DOHH2 (cell line): ENCODE results near the gene ACSM4.

Experiments
- H3F3A ChIP-seq: fragments of 200-600 bp; sonication (generic), shearing (Covaris generic); 2 replicates; pipeline ENCODE4 v1.6.0; 2016; ENCODE audit warnings: antibody characterized with exemption, mild to moderate bottlenecking; ENCODE audit not compliant: control insufficient read depth, insufficient read depth
- H3K27ac ChIP-seq: fragments of 200-600 bp; sonication (generic); 2 replicates; pipeline ENCODE4 v1.5.1; 2014; ENCODE audit warnings: low read depth, mild to moderate bottlenecking, low read length, moderate library complexity
- H3K27me3 ChIP-seq: fragments of 200-600 bp; sonication (generic); 2 replicates; pipeline ENCODE4 v1.6.1; 2014; ENCODE audit warnings: mild to moderate bottlenecking, low read length, mixed read lengths; ENCODE audit not compliant: control insufficient read depth
- H3K36me3 ChIP-seq: fragments of 200-600 bp; sonication (generic); 2 replicates; pipeline ENCODE4 v1.6.1; 2014; ENCODE audit warnings: mild to moderate bottlenecking, low read length, moderate library complexity, mixed read lengths; ENCODE audit not compliant: control insufficient read depth
- H3K4me1 ChIP-seq: fragments of 200-600 bp; sonication (generic); 2 replicates; pipeline ENCODE4 v1.6.1; 2014; ENCODE audit warnings: mild to moderate bottlenecking, low read length, mixed read lengths; ENCODE audit not compliant: control insufficient read depth
- H3K4me2 ChIP-seq: fragments of 200-600 bp; sonication (generic); 2 replicates; pipeline ENCODE4 v1.6.0; 2014; ENCODE audit warnings: mild to moderate bottlenecking, low read length, moderate library complexity
- H3K4me3 ChIP-seq: fragments of 200-600 bp; sonication (generic); 2 replicates; pipeline ENCODE4 v1.5.1; 2014; ENCODE audit warnings: mild to moderate bottlenecking, low read length, mixed read lengths
- H3K79me2 ChIP-seq: fragments of 200-600 bp; sonication (generic); 2 replicates; pipeline ENCODE4 v1.6.1; 2014; ENCODE audit warnings: mild to moderate bottlenecking, low read length, mixed read lengths; ENCODE audit not compliant: control insufficient read depth
- H3K9me2 ChIP-seq: fragments of 200-600 bp; sonication (generic); replicated peaks from 2 replicates; pipeline ENCODE4 v1.6.1; 2014; ENCODE audit warnings: mild to moderate bottlenecking, low read length, mixed read lengths; ENCODE audit not compliant: control insufficient read depth
- H3K9me3 ChIP-seq: fragments of 200-600 bp; sonication (generic); 2 replicates; pipeline ENCODE4 v1.6.1; 2014; ENCODE audit warnings: antibody characterized with exemption, low read length, mixed read lengths; ENCODE audit not compliant: control insufficient read depth, insufficient read depth
- H4K20me1 ChIP-seq: fragments of 200-600 bp; sonication (generic); 2 replicates; pipeline ENCODE4 v1.6.0; 2014; ENCODE audit warnings: low read depth, mild to moderate bottlenecking, antibody characterized with exemption, low read length, moderate library complexity; ENCODE audit not compliant: control insufficient read depth, insufficient read depth
- EZH2phosphoT487 ChIP-seq: fragments of 200-600 bp; sonication (generic); IDR thresholded peaks from 2 replicates; pipeline ENCODE4 v1.6.1; 2017; ENCODE audit warnings: borderline replicate concordance, mild to moderate bottlenecking, antibody characterized with exemption, low read length, moderate library complexity, mixed read lengths
- TF ChIP-seq, protein P1 (sequence below): fragments of 200-600 bp; sonication (generic); IDR thresholded peaks from one replicate; pipeline ENCODE4 v1.5.1; 2014; ENCODE audit warnings: antibody characterized with exemption, mild to moderate bottlenecking, low read depth, low read length; ENCODE audit not compliant: poor library complexity, severe bottlenecking

Gene ACSM4

DNA sequence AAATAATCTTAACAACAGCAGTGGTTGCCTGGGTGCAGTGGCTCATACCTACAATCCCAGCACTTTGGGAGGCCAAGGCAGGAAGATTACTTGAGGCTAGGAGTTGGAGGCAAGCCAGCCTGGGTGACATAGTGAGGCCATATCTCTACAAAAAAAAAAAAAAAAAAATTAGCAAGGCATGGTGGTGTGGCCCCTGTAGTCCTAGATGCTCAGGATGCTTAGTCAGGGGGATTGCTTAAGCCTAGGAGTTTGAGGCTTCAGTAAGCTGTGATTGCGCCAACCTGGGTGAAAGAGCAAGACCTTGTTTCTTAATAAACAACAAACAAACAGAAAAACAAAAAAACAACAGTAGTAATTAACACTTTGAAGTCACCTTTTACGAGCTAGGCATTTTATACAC is 642 bp upstream of the ACSM4 start:
- Histone ChIP-seq H3K4me1 (no peaks in the 10 kb centered on the region), H3K9me3 (no peaks in the 10 kb centered on the region), H3K9me2 (no peaks in the 10 kb centered on the region), H3K79me2 (no peaks in the 10 kb centered on the region), H3K27me3 (no peaks in the 10 kb centered on the region), H3F3A (no peaks in the 10 kb centered on the region), H3K36me3 (no peaks in the 10 kb centered on the region), H4K20me1 (no peaks in the 10 kb centered on the region), H3K27ac (no peak overlapping the region), H3K4me3 (no peak overlapping the region), H3K4me2 (no peak overlapping the region)
- TF ChIP-seq EZH2phosphoT487 = no peak
- TF ChIP-seq, protein P1, sequence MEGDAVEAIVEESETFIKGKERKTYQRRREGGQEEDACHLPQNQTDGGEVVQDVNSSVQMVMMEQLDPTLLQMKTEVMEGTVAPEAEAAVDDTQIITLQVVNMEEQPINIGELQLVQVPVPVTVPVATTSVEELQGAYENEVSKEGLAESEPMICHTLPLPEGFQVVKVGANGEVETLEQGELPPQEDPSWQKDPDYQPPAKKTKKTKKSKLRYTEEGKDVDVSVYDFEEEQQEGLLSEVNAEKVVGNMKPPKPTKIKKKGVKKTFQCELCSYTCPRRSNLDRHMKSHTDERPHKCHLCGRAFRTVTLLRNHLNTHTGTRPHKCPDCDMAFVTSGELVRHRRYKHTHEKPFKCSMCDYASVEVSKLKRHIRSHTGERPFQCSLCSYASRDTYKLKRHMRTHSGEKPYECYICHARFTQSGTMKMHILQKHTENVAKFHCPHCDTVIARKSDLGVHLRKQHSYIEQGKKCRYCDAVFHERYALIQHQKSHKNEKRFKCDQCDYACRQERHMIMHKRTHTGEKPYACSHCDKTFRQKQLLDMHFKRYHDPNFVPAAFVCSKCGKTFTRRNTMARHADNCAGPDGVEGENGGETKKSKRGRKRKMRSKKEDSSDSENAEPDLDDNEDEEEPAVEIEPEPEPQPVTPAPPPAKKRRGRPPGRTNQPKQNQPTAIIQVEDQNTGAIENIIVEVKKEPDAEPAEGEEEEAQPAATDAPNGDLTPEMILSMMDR = no peak

DNA sequence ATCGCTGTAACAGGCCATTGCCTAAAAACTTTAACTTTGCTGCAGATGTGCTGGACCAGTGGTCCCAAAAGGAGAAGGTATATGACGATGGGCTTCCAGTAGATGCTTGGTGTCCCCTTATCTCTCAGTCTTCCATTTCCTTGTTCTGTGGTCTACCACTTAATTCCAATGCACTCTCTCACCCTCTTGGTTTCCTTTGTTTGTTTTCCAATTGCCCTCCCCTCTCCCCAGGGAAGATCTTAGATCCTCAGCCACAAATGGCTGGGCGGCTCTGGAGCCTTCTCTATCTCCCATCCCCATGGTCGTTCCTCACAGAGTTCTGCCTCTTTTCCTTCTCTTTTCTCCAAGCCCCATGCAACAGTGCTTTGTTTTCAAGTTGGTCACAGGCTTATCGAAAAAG is 584 bp downstream of the ACSM4 start:
- H3K79me2 ChIP-seq = no peaks in the 10 kb centered on the region
- no peaks in the 10 kb centered on the region for H3K4me1 ChIP-seq
- no peaks in the 10 kb centered on the region for H3K36me3 ChIP-seq
- H3K4me2 ChIP-seq = no peak overlapping the region
- H4K20me1 ChIP-seq = no peaks in the 10 kb centered on the region
- no peaks in the 10 kb centered on the region for H3F3A ChIP-seq
- H3K4me3 ChIP-seq = no peak overlapping the region
- H3K27me3 ChIP-seq = no peaks in the 10 kb centered on the region
- no peak overlapping the region for H3K27ac ChIP-seq
- TF ChIP-seq EZH2phosphoT487 = no peak
- H3K9me3 ChIP-seq = no peaks in the 10 kb centered on the region
- no peaks in the 10 kb centered on the region for H3K9me2 ChIP-seq

DNA sequence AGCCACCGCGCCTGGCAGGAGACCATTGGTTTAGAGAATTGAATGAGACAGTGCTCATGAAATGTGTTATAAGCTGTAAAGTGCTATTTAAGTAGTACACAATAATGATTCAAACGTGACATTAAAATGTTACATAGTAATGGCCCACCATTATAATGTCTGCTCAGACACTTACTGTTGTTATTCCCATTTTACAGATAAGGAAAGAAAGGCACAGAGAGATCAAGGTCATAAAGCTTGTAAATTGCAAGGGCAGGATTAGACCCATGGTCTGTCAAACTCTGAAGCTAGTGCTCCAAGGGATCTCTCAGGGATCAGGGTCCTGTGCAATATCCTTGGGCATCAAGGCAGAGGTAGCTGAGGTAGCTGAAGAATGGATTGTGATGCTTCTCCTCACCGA is 6.2 kb downstream of the ACSM4 start:
- no peak overlapping the region for H3K4me2 ChIP-seq
- H3K9me2 ChIP-seq = no peaks in the 10 kb centered on the region
- no peaks in the 10 kb centered on the region for H3K27me3 ChIP-seq
- H3K27ac ChIP-seq = no peak overlapping the region
- no peaks in the 10 kb centered on the region for H3F3A ChIP-seq
- H4K20me1 ChIP-seq = no peaks in the 10 kb centered on the region
- H3K79me2 ChIP-seq = no peaks in the 10 kb centered on the region
- H3K36me3 ChIP-seq = no peaks in the 10 kb centered on the region
- H3K4me3 ChIP-seq = no peak overlapping the region
- TF ChIP-seq EZH2phosphoT487 = no peak
- TF ChIP-seq, protein P1 = no peak
- H3K9me3 ChIP-seq = no peaks in the 10 kb centered on the region
- H3K4me1 ChIP-seq = no peaks in the 10 kb centered on the region

DNA sequence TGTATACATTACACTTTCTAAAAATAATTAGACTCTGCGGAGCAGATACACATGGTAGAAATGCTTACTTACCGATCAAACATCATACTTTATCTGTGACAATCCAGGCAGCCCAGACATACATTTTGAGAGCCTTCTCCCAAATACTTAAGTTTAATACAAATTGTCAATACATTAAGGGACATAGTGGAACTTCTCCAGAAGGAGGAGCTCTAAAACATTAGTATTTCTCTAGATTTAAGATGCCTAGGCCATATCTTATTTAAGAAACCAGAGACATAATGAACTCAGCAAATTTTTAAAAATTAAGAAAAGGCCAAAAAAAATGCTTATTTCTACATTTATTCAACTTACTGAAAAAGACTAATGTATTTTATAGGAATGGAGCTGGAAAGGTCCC is 16.1 kb downstream of the ACSM4 start:
- Histone ChIP-seq H3K27ac (no peak overlapping the region), H3K79me2 (no peaks in the 10 kb centered on the region), H3K36me3 (no peaks in the 10 kb centered on the region), H3K27me3 (peaks cover 3% of the 10 kb centered on the region; the same call in 1 of the 2 replicates), H3K4me1 (no peaks in the 10 kb centered on the region), H3K4me3 (no peak overlapping the region), H4K20me1 (no peaks in the 10 kb centered on the region), H3F3A (no peaks in the 10 kb centered on the region), H3K4me2 (no peak overlapping the region), H3K9me3 (no peaks in the 10 kb centered on the region), H3K9me2 (no peaks in the 10 kb centered on the region)
- TF ChIP-seq, protein P1 = no peak
- no peak for TF ChIP-seq EZH2phosphoT487
